Stomach smooth muscle (tissue), 2 donors: Measurements from ENCODE around the gene APOM.

Experiments used
- H3K27ac ChIP-seq: one replicate; pipeline ENCODE4 v1.7.0; 2013; ENCODE audit warnings: mild to moderate bottlenecking, low read length, inconsistent platforms
- H3K27me3 ChIP-seq, 2 donors: one replicate each; pipeline ENCODE4 v1.7.0; 2013; ENCODE audit warnings: low read length in 2 of 2; ENCODE audit not compliant: insufficient read depth in 2 of 2, control insufficient read depth in 1 of 2
- H3K36me3 ChIP-seq, 2 donors: one replicate each; pipeline ENCODE4 v1.7.0; 2013; ENCODE audit warnings: low read length in 2 of 2; ENCODE audit not compliant: control insufficient read depth in 2 of 2, insufficient read depth in 2 of 2
- H3K4me1 ChIP-seq: one replicate; pipeline ENCODE4 v1.7.0; 2013; ENCODE audit warnings: low read length; ENCODE audit not compliant: control insufficient read depth, insufficient read depth
- H3K4me3 ChIP-seq, 2 donors: one replicate each; pipeline ENCODE4 v1.7.0; 2013; ENCODE audit warnings: low read length in 2 of 2
- H3K9ac ChIP-seq, 2 donors: one replicate each; pipeline ENCODE4 v1.7.0; 2013; ENCODE audit warnings: low read length in 2 of 2, mild to moderate bottlenecking in 1 of 2
- H3K9me3 ChIP-seq, 2 donors: one replicate each; pipeline ENCODE4 v1.7.0; 2013; ENCODE audit warnings: low read length in 2 of 2; ENCODE audit not compliant: control insufficient read depth in 2 of 2
- donor health status: healthy.
- donor health status: Pancreatic carcinoma.

The APOM gene

GRCh38 chr6:31631681-31632278 is 23.9 kb upstream of the APOM start:
- Histone ChIP-seq H3K27ac (no peak overlapping the region), H3K4me1 (no peaks in the 10 kb centered on the region), H3K9me3 (no peaks in the 10 kb centered on the region), H3K27me3 (no peaks in the 10 kb centered on the region), H3K9ac (no peak overlapping the region), H3K36me3 (peaks cover 70 to 77% of the 10 kb centered on the region in 2 donors), H3K4me3 (no peak overlapping the region)

GRCh38 chr6:31632279-31632946 is 23.3 kb upstream of the APOM start:
- Histone ChIP-seq H3K4me1 (no peaks in the 10 kb centered on the region), H3K9me3 (no peaks in the 10 kb centered on the region), H3K27me3 (no peaks in the 10 kb centered on the region), H3K9ac (no peak overlapping the region), H3K36me3 (peaks cover 69 to 79% of the 10 kb centered on the region in 2 donors), H3K4me3 (no peak overlapping the region), H3K27ac (no peak overlapping the region)

- H3K36me3 ChIP-seq, result peaks cover 65 to 71% of the 10 kb centered on the region in 2 donors
- no peak overlapping the region for H3K27ac ChIP-seq
- no peak overlapping the region for H3K4me3 ChIP-seq
- no peaks in the 10 kb centered on the region for H3K27me3 ChIP-seq
- no peaks in the 10 kb centered on the region for H3K4me1 ChIP-seq
- H3K9me3 ChIP-seq, result no peaks in the 10 kb centered on the region
- no peak overlapping the region for H3K9ac ChIP-seq
These were observed 22.2 kb upstream of the APOM start for GRCh38 chr6:31633447-31633846.

- H3K27ac ChIP-seq, result no peak overlapping the region
- H3K9me3 ChIP-seq, result no peaks in the 10 kb centered on the region
- no peaks in the 10 kb centered on the region for H3K27me3 ChIP-seq
- H3K4me3 ChIP-seq, result no peak overlapping the region
- peaks cover 61 to 66% of the 10 kb centered on the region in 2 donors for H3K36me3 ChIP-seq
- no peaks in the 10 kb centered on the region for H3K4me1 ChIP-seq
- H3K9ac ChIP-seq, result no peak overlapping the region
These were observed 21.6 kb upstream of the APOM start for GRCh38 chr6:31634131-31634530.

GRCh38 chr6:31634969-31635575 is 20.6 kb upstream of the APOM start:
- peaks cover 59 to 68% of the 10 kb centered on the region in 2 donors for H3K36me3 ChIP-seq
- H3K4me1 ChIP-seq, result no peaks in the 10 kb centered on the region
- H3K9ac ChIP-seq, result no peak overlapping the region
- H3K27me3 ChIP-seq, result no peaks in the 10 kb centered on the region
- H3K4me3 ChIP-seq, result no peak overlapping the region
- H3K27ac ChIP-seq, result no peak overlapping the region
- H3K9me3 ChIP-seq, result no peaks in the 10 kb centered on the region

GRCh38 chr6:31636698-31637596 is 18.7 kb upstream of the APOM start:
- no peak overlapping the region for H3K9ac ChIP-seq
- H3K4me1 ChIP-seq, result no peaks in the 10 kb centered on the region
- H3K36me3 ChIP-seq, result peaks cover 64 to 75% of the 10 kb centered on the region in 2 donors
- H3K27ac ChIP-seq, result no peak overlapping the region
- H3K9me3 ChIP-seq, result no peaks in the 10 kb centered on the region
- no peak overlapping the region for H3K4me3 ChIP-seq
- H3K27me3 ChIP-seq, result no peaks in the 10 kb centered on the region

- Histone ChIP-seq H3K27me3 (no peaks in the 10 kb centered on the region), H3K9ac (no peak overlapping the region), H3K4me3 (no peak overlapping the region), H3K36me3 (peaks cover 74 to 78% of the 10 kb centered on the region in 2 donors), H3K27ac (no peak overlapping the region), H3K4me1 (no peaks in the 10 kb centered on the region), H3K9me3 (no peaks in the 10 kb centered on the region)
These were observed 16.7 kb upstream of the APOM start for GRCh38 chr6:31639043-31639442.

GRCh38 chr6:31639449-31639861 is 16.2 kb upstream of the APOM start:
- Histone ChIP-seq H3K9me3 (no peaks in the 10 kb centered on the region), H3K4me3 (no peak overlapping the region), H3K4me1 (no peaks in the 10 kb centered on the region), H3K36me3 (peaks cover 74 to 78% of the 10 kb centered on the region in 2 donors), H3K9ac (no peak overlapping the region), H3K27me3 (no peaks in the 10 kb centered on the region), H3K27ac (no peak overlapping the region)

- no peak overlapping the region for H3K4me3 ChIP-seq
- H3K36me3 ChIP-seq, result peaks cover 74 to 78% of the 10 kb centered on the region in 2 donors
These were observed 15.1 kb upstream of the APOM start for GRCh38 chr6:31640612-31641011.

GRCh38 chr6:31641370-31641769 is 14.3 kb upstream of the APOM start:
- H3K27me3 ChIP-seq, result no peaks in the 10 kb centered on the region
- no peaks in the 10 kb centered on the region for H3K4me1 ChIP-seq
- H3K9ac ChIP-seq, result no peak overlapping the region
- peaks cover 74 to 78% of the 10 kb centered on the region in 2 donors for H3K36me3 ChIP-seq
- no peaks in the 10 kb centered on the region for H3K9me3 ChIP-seq
- no peak overlapping the region for H3K27ac ChIP-seq
- H3K4me3 ChIP-seq, result no peak overlapping the region

More at GRCh38 chr6:31640612-31641011, 15.1 kb upstream of the APOM start:
- H3K27me3 ChIP-seq, result no peaks in the 10 kb centered on the region
- no peaks in the 10 kb centered on the region for H3K9me3 ChIP-seq
- H3K9ac ChIP-seq, result no peak overlapping the region
- no peaks in the 10 kb centered on the region for H3K4me1 ChIP-seq
- no peak overlapping the region for H3K27ac ChIP-seq
